GM12865 (cell line): ENCODE data around the gene PIH1D2.
"Not testable (repeated sequence)": the region's sequence is repeated elsewhere in the genome, so short reads cannot be mapped to it uniquely, and the experiment has no call there.

Experiments
- DNase-seq: peaks from one replicate; pipeline ENCODE4 v3.0.0; 2010; ENCODE audit warnings: low read depth
- H3K4me3 ChIP-seq: 2 replicates; pipeline ENCODE4 v1.5.1; 2011; ENCODE audit warnings: mild to moderate bottlenecking, low read depth, low read length, control low read depth
- CTCF ChIP-seq: IDR thresholded peaks from 2 replicates; pipeline ENCODE4 v1.5.1; 2011; ENCODE audit warnings: low read length, control low read depth, low read depth, inconsistent platforms; ENCODE audit not compliant: insufficient read depth; ENCODE audit errors: missing control alignments

Gene PIH1D2

GRCh38 chr11:112057170-112057569 is 16.6 kb downstream of the PIH1D2 start:
- no peak for TF ChIP-seq CTCF
- H3K4me3 ChIP-seq = no peak overlapping the region
- DNase-seq = peak; percentile 21

- no peak for DNase-seq
- no peak for TF ChIP-seq CTCF
- H3K4me3 ChIP-seq = no peak overlapping the region
Measured at GRCh38 chr11:112051768-112052167, 22.0 kb downstream of the PIH1D2 start.

GRCh38 chr11:112050721-112051120 is 23.1 kb downstream of the PIH1D2 start:
- peak; percentile 36 for DNase-seq
- no peak overlapping the region for H3K4me3 ChIP-seq
- TF ChIP-seq CTCF = no peak

- DNase-seq = no peak
- TF ChIP-seq CTCF = no peak
- H3K4me3 ChIP-seq = no peak overlapping the region
Measured at GRCh38 chr11:112049777-112050176, 24.0 kb downstream of the PIH1D2 start.

GRCh38 chr11:112048256-112048655 is 25.6 kb downstream of the PIH1D2 start:
- DNase-seq, H3K4me3 ChIP-seq: not testable (repeated sequence)

- DNase-seq, H3K4me3 ChIP-seq: not testable (repeated sequence)
Measured at GRCh38 chr11:112046647-112047046, 27.2 kb downstream of the PIH1D2 start.

GRCh38 chr11:112044961-112045360 is 28.9 kb downstream of the PIH1D2 start:
- H3K4me3 ChIP-seq = no peak overlapping the region
- TF ChIP-seq CTCF = no peak
- no peak for DNase-seq

GRCh38 chr11:112042961-112043304 is 30.9 kb downstream of the PIH1D2 start:
- no peak for DNase-seq
- H3K4me3 ChIP-seq = no peak overlapping the region
- no peak for TF ChIP-seq CTCF
